Transverse colon (tissue), 4 donors: ENCODE results near the gene PCLO.

Experiments used
- CTCF ChIP-seq, 5 experiments: fragments of 200-600 bp in 3 of 5; fragments of 450-650 bp in 2 of 5; sonication (generic) in 3 of 5; IDR thresholded peaks; 1 replicate in 2 of 5; 2 replicates in 3 of 5; pipeline ENCODE4 v1.5.1; 2016 to 2017; ENCODE audit warnings: antibody characterized with exemption in 5 of 5, inconsistent platforms in 3 of 5, mild to moderate bottlenecking in 2 of 5, moderate library complexity in 1 of 5
- EP300 ChIP-seq: sonication (generic); formaldehyde crosslinking; IDR thresholded peaks from one replicate; pipeline ENCODE4 v1.6.1; 2017; ENCODE audit warnings: antibody characterized with exemption, low read depth
- POLR2A ChIP-seq: fragments of 450-650 bp; IDR thresholded peaks from one replicate; pipeline ENCODE4 v1.6.1; 2016; ENCODE audit warnings: antibody characterized with exemption, mild to moderate bottlenecking, moderate library complexity
- POLR2AphosphoS5 ChIP-seq, 3 donors: sonication (generic); formaldehyde crosslinking; IDR thresholded peaks; one replicate each; pipeline ENCODE4 v1.6.1; 2016; ENCODE audit warnings: antibody characterized with exemption in 3 of 3

GRCh38 chr7:83130623-83131545, 31.8 kb downstream of the PCLO start:
- TF ChIP-seq POLR2AphosphoS5 (IDR thresholded peaks at IDR 0.05) (no peak), CTCF (IDR thresholded peaks at IDR 0.05) (no peak), POLR2A (no peak), EP300 (no peak)
